GM19351 (cell line): ENCODE results near the gene MSX2.
"Not testable (repeated sequence)": the region's sequence is repeated elsewhere in the genome, so short reads cannot be mapped to it uniquely, and the experiment has no call there.

Source experiments
- ATAC-seq: cut with Tn5 transposase; IDR thresholded peaks from one replicate; pipeline ENCODE4 v1.9.1; 2021; ENCODE audit warnings: mild to moderate bottlenecking, moderate library complexity; ENCODE audit not compliant: unreplicated experiment

Gene MSX2

DNA sequence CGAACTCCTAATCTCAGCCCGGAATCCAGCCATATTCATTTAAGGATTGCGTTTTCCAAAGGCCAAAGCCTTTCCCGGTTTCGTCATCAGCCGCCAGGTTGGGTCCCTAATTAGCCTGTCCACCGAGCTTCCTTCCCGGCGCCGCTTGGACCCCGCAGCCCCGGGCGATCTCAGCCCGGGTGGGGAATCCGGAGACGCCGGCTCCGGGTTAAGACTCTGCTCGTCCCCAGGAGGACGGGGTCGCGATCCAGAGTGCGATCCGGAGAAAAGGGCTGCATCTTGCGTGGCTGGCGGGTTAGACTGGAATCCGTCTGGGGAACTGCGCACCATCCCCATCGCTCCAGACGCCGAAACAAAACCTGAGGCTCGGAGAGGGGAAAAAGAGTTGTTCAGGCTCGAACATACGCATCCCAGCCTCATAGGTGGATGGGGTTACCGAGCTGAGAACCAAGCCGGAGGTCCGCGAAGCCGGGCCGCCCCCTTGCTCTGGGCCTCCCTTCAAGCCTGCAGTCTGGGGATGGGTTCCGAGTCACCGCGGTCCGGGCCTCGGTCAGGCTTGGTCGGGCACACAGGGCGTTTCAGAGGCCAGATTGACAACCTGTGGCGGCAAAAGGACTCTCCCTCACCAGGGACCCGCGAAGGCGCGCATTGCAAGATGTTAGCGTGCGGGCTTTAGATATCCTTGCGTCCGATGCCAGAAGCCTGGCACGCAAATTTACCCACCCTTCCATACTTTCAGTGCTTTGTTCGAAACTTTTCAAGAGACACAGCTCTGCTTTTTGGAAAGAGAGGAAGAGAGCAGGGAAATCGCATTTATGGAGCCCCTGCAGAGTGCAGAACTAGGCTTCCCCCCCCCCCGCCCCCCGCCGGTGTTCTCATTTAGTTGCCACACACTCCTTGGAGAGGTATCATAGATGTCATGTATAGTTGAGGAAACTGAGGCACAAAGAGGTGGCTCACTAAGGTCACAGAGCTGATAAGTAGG is 7.9 kb downstream of the MSX2 start:
- ATAC-seq: no peak

DNA sequence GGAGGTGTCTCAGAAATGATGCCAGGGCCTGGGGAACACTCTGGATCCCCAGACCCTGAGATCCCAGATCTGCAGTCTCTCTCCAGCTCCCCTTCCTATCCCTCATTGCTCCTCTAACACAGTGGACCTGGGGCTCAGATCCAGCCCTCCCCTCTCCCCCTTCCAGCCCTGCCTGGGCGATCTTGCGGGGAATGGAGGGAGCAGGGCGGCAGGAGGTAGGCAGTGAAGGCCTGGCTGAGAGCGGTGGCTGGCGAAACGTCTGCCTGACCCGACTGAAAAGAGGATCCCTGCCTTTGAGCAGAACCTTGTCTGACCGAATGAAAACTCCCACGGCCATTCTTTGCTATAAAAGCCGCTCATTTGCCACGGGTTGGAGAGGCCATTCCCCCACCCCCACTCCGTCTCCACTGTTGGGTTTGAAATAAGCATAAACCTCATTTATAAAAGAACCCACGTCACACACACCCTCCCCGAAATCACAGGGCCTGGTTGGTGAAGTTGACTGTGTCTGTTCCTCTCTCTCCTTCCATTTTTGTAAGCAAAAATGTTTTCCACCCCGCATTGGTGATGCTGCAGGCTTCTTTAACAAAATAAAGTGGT is 8.8 kb downstream of the MSX2 start:
- no peak for ATAC-seq

DNA sequence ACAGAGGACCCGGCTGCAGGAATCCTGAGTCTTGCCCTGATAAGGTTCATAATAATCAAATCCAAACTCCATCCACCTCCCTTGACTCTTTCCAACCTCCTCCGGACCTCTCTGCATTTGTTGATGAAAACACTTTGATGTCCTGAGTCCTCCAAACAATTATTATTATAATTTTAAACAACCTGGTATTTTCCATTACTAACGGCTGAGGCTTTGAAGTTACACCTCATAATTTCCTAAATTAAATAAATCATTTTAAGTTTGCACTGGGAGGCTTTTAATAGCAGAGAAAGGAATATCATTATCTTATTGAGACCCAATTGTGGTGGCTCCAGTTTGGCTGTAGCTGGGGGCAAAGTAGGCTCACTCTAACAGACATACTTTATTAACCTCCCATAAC is 9.5 kb downstream of the MSX2 start:
- ATAC-seq: no peak

DNA sequence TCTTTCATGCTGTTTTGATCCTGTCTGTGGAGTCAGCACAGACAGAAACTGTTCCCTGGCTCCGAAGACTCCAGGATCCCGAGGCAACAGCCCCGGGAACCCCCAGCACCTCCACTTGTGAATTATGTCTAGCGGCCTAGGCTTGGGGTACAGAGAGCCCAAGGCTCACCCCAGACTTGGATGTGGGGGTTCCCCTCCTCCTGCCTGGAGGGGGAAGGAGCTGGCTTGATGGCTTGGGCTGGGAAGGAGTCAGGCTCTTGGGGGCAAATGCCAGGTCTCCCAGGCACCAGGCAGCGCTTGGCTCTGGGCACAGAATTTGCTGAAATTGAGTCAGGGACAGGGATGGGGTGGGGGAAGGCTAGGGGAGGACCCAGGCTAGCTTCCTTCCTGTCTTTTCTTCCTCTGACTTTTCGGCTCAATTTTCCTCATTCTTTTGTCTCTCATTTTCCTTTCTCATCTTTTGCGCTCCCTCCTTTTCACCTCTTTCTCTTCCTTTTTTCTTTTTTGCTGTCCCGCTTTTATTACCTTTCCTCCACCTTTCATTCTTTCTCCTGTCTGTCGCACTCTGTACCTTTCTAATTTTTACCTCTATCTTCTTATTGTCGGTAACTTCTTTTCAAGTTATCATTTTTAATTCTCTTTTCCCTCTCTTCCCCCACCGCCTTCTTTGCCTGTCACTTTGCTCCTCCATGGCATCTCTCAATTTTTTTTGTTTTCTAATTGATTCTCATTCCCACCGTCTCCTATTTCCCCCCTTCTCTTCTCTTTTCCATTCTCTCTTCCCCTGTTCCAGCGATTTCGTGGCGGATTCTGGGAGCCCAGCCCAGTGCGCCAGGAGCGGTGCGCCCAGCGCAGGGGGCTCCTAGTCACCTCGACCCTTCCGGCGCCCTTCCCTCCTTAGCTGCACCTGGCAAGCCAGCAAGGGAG is 10.5 kb downstream of the MSX2 start:
- ATAC-seq: no peak

DNA sequence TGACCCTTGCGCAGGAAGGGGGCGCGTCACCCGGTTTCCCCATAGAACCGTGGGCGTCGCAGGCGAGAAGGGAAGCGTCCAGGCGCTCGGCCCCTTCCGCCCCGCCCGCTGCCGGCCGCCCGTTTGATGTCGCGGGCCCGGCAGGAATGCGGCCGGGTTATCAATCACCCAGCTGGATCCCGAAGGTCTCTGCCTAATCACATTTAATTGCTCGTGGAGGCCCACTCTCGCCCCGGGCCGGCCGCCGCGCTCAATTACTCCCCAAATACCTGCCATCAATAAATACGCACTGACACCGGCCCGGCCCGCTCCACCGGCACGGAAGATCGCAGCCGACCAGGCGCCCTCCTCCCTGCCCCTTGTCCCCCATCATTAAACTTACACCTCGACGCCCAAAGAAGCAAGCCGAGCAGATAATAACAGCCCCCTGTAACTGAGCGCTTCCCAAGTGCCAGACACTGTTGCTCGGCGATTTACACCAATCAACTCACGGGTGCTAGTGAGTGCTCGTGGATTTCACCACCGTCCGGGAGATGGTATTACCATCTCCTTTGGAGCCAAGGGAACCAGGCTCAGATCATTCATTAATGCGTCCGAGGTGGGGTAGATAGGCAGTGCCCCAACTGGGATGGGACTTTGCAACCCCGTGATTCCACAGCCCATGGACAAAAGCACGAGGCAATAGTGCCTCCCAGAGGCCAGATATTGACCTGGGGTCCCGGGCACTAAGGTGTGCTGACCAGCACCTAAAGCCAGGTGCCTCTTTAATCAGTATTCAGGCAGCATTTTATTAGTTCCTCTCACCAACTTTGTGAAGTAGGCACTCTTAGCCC is 11.3 kb downstream of the MSX2 start:
- no peak for ATAC-seq

DNA sequence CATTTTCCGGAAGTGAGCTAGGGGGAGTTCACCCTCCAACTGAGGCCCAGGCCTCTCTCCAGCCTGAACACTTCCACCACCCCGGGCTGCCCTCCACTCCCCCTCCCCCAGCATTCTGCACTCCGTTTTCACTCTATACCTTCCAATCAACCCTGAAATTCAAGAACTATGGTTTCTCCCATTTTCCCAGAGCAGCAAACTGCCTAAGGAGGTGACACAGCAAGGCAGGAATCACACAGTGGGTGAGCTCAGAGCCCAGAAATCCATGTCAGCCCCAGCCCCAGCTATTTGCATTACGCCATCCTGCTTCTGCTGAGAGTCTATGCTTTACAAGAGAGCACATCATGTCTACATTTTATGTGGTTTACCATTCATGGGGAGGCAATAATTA is 11.9 kb downstream of the MSX2 start:
- no peak for ATAC-seq

DNA sequence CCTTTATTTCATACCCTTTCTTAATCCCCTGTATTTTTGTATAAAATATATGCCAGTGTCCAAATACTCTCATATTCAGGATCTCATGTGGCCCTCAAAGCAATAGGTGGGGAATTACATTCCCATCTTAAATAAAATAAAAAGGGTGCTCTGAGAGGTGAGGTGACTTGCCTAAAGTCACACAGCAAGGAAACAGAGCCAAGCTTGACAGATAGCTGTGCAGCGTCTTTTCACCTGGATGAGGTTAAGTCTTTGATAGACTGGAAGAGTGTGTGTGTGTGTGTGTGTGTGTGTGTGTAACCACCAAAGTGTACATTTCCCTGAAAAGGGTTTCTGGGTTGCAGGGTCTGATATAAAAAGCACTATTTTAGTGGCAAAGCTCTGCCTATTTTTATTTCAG is 12.4 kb downstream of the MSX2 start:
- no peak for ATAC-seq

DNA sequence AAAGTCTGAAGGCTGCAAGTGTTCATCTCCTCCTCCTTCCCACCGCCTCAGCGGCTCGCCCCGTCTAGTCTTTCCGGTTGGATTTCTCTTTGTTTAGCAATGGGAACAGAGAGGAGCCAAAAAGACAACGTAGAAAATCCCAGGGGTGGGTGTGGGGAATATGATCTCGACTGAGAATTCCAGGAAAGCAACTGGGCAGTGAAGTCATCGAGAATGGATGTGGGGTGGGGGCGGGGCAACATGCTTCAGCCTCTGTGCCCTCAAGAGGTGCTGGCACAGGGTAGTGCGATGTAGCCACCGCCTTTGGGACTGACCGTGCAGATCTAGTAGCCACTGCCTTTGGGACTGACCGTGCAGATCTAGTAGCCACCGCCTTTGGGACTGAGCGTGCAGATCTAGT is 12.9 kb downstream of the MSX2 start:
- no peak for ATAC-seq

DNA sequence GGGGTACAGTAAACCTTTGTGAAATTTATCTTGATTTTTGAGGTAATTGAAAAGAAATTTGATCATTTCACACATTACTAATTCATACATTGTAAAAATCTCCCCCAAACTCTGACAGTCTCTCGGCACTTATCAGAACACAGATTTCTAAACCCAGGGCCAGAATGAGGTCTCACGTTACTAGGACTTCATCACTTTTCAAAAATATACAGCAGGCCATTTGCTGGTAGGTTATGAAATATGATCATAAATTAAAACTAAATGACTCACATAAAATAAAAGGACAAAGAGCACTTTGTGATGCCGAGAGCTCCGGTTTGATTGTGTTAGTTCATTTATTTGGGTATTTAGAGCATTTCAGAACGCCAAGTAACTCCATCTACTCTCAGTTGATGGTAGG is 17.0 kb downstream of the MSX2 start:
- no peak for ATAC-seq

DNA sequence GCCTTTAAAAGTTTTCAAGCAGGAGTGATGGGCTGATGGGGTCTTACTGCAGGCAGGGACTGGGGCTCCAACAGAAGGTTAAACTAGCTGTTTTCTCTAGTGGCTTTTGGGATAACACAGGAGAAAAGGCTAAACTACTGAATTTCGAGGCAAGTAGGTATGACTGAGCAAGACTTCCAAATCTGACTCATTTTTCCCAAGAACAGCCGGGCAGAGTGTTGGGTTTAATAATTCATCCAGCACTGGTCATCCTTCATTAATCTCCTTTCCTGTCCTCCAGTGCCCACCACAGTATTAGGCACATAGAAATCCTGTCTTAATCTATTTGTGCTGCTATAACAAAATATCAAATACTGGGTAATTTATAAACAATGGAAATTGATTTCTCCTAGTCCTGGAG is 20.5 kb downstream of the MSX2 start:
- no peak for ATAC-seq

DNA sequence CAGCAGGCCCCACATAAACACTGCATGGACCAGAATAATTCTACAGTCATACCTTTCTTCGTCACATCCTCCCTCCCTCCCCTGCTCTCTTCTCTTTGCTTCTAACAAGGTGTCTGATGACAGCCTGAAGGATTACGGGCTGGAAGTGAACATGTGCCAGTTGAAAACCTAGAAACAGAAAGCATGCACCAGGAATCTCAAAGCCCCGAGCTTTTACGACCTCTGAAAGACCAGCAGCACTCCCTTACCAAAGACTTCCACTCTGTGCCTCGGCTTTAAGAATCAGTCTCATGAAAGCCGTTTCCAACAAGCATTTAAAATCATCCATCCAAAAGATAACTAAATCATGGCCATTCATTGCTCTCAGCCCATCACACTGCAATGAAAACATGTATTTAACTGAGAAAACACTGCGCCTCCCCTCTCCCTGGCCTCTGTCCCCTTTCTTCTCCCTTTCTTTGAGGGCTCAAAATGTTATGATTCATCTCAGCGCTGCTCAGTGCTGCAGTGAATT is 21.3 kb downstream of the MSX2 start:
- ATAC-seq: no peak

DNA sequence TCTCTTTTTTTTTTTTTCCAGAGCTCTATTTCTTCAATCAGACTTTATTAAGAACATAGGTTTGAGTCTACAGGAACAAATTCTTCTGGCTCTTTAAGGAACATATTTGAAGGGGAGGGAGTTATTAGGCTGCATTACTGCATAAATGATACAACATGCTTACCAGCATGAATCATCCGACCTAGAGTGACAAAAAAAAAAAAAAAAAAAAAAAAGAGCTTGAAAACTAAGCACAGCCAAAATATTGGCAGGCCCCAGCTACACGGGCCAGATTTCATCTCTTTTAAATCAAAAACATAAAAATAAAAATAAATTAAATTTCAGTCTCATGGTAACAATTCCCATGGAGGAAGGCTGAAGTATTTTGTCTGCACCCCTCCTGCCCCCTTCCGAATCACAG is 26.3 kb downstream of the MSX2 start:
- no peak for ATAC-seq

DNA sequence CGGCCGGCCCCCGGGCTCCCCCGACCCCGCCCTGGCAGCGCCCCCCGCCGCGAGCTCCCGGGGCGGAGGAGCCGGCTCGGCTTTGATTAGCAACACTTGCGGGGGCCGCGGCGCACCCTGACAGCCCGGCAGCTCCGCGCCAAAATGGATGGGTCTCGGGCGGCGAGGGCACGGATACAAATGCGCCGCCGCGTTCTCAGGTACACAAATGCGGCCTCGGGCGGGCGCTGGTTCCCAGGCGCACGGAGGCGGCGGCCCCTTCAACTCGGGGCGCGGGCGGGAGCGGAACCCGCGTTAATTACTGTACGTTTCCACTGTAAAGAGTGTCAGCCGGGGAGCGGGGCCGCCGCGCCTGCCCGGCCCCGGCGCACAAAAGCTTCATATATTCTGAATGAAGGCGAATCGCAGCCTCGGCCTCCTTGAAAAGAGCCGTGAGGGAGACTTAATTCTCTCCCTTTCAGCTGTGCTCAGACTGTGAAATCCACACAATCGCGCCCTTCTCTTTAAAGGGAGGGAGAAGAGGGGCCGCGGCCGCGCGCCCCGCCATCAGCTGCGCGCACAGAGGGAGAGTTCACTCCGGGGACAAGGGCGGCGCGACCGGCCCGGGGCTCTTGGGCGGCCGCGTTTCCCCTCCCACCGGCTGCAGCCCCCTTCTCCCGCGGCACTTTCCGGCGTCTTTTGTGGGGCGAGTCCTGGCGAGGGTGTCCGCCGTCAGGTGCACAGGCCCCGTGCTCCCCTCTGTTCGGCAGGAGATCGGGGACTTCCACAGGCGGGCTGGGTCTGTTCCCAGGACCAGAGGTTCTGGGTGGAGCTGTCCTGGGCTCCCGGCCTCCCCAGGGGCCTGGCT is 27.0 kb downstream of the MSX2 start:
- no peak for ATAC-seq

DNA sequence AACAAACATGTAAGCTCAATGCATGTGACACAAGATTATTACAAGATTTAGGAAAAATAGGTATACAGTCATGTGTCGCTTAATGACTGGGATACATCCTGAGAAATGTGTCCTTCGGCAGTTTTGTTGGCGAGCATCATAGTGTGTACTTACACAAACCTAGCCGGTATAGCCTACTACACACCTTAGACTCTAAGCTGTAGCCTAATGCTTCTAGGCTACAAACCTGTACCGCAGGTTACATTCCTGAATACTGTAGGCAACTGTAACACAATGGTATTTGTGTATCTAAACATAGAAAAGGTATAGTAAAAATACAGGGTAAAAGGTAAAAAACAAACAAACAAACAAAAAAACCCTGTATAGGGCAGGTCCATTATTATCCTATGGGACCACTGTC is 27.7 kb downstream of the MSX2 start:
- ATAC-seq: no peak

DNA sequence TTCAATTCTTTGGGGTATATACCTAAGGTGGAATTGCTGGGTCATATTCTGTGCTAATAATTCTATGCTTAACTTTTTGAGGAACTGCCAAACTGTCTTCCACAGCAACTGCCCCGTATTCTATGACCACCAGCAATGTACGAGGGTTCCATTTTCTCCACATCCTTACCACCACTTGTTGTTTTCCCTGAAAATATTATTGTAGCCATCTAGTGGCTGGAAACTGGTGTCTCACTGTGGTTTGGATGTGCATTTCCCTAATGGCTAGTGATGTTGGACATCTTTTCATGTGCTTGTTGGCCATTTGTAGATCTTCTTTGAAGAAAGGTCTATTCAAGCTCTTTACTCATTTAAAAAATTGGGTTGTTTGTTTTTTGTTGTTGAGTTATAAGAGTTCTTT is 30.7 kb downstream of the MSX2 start:
- ATAC-seq: no peak

DNA sequence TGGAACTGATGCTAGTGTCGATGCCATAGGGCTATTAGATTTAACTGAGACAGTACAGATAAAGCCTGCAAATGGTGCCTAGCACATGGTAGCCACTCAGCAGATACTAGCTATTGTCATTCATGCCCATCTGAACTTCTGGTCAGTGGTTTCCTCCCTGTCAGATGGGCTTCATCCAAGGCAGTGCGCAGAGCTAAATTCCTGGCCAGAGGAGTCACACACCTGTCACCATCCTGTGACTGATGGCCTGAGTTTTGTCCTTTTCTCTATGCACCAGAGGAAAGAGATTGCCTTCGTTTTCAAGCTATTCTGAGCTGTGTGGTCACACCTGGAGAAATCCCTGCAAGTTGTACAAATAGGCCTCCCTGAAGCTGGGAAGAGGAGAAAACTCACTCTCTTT is 34.7 kb downstream of the MSX2 start:
- ATAC-seq: no peak

DNA sequence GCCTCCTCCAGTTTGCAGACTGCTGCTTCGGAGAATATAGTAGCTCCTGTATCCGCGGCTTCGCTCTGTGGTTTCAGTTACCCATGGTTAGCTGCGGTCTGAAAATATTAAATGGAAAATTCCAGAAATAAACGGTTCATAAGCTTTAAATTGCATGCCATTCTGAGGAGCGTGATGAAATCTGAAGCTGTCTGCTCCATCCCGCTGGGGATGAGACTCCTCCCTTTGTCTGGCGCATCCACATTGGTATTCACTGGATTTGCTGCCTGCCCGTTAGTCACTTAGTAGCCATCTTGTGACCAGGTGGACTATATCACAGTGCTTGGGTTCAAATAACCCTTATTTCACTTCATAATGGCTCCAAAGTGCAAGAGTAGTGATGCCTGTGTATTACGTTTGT is 36.3 kb downstream of the MSX2 start:
- ATAC-seq: no peak

DNA sequence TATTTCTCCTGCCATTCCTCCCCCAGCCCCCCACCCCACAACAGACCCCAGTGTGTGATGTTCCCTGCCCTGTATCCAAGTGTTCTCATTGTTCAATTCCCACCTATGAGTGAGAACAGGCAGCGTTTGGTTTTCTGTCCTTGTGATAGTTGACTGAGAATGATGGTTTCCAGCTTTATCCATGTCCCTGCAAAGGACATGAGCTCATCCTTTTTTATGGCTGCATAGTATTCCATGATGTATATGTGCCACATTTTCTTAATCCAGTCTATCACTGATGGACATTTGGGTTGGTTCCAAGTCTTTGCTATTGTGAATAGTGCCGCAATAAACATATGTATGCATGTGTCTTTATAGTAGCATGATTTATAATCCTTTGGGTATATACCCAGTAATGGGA is 37.0 kb downstream of the MSX2 start:
- ATAC-seq: not testable (repeated sequence)

DNA sequence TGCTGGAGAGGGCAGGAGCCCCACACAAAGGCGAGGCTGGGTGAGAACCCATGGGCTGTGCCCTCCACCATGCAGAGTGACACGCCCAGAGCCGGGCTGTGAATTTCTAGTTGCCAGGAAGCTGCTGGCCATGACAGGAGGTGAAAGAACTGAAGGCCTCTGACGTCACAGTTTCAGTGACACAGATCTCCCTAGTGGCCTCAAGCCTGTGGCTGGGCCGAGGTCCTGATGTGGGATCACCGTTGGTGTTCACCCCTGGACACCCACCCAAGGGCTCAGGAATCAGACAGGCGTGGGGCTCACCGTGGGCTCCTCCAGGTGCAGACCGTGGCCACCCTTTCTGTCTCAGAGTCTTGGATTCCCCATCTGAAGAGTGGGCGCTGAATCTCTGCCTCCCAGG is 39.9 kb downstream of the MSX2 start:
- no peak for ATAC-seq
